Measurements from ENCODE around the gene UNG. TPM values are rescaled to one million over a fixed set of nuclear protein-coding genes. Genes with fewer than 3 reads are reported as not detected.
"Not testable (repeated sequence)": the region's sequence is repeated elsewhere in the genome, so short reads cannot be mapped to it uniquely, and the experiment has no call there.

Gene UNG
- total RNA-seq, 1 donor from 2014 or later, result 25.1 TPM

- no peak for DNase-seq (ENCODE audit: low spot score)
These were observed 23.2 kb downstream of the UNG start for GRCh38 chr12:109120557-109120956.

GRCh38 chr12:109121346-109121880, 24.0 kb downstream of the UNG start:
- no peak for DNase-seq (ENCODE audit: low spot score)

- DNase-seq (ENCODE audit: low spot score), result no peak
These were observed 27.7 kb downstream of the UNG start for GRCh38 chr12:109124878-109125648.

GRCh38 chr12:109125791-109126190, 28.4 kb downstream of the UNG start:
- no peak for DNase-seq (ENCODE audit: low spot score)

GRCh38 chr12:109126784-109127183, 29.4 kb downstream of the UNG start:
- no peak for DNase-seq (ENCODE audit: low spot score)

- no peak for DNase-seq (ENCODE audit: low spot score)
These were observed 30.3 kb downstream of the UNG start for GRCh38 chr12:109127533-109128242.

GRCh38 chr12:109130297-109131153, 33.1 kb downstream of the UNG start:
- no peak for DNase-seq (ENCODE audit: low spot score)

GRCh38 chr12:109131154-109132050, 34.0 kb downstream of the UNG start:
- no peak for DNase-seq (ENCODE audit: low spot score)

- no peak for DNase-seq (ENCODE audit: low spot score)
These were observed 37.0 kb downstream of the UNG start for GRCh38 chr12:109134186-109134917.

- no peak for DNase-seq (ENCODE audit: low spot score)
These were observed 39.7 kb downstream of the UNG start for GRCh38 chr12:109137055-109137454.

- DNase-seq (ENCODE audit: low spot score), result no peak
These were observed 42.0 kb downstream of the UNG start for GRCh38 chr12:109139360-109139759.

GRCh38 chr12:109139791-109140190, 42.4 kb downstream of the UNG start:
- DNase-seq (ENCODE audit: low spot score), result no peak

GRCh38 chr12:109140560-109140959, 43.2 kb downstream of the UNG start:
- no peak for DNase-seq (ENCODE audit: low spot score)

- DNase-seq (ENCODE audit: low spot score), result no peak
These were observed 46.8 kb downstream of the UNG start for GRCh38 chr12:109144224-109144623.

GRCh38 chr12:109147126-109147525, 49.7 kb downstream of the UNG start:
- DNase-seq (ENCODE audit: low spot score), result not testable (repeated sequence)

GRCh38 chr12:109147954-109148353, 50.6 kb downstream of the UNG start:
- DNase-seq (ENCODE audit: low spot score), result peak; percentile 60

- no peak for DNase-seq (ENCODE audit: low spot score)
These were observed 52.8 kb downstream of the UNG start for GRCh38 chr12:109150124-109150640.

GRCh38 chr12:109151457-109151856, 54.1 kb downstream of the UNG start:
- DNase-seq (ENCODE audit: low spot score), result no peak

GRCh38 chr12:109153821-109154441, 56.5 kb downstream of the UNG start:
- DNase-seq (ENCODE audit: low spot score), result no peak
